ENCODE data around the gene PTDSS2.
"Not testable (repeated sequence)": the region's sequence is repeated elsewhere in the genome, so short reads cannot be mapped to it uniquely, and the experiment has no call there.

The PTDSS2 gene

DNA sequence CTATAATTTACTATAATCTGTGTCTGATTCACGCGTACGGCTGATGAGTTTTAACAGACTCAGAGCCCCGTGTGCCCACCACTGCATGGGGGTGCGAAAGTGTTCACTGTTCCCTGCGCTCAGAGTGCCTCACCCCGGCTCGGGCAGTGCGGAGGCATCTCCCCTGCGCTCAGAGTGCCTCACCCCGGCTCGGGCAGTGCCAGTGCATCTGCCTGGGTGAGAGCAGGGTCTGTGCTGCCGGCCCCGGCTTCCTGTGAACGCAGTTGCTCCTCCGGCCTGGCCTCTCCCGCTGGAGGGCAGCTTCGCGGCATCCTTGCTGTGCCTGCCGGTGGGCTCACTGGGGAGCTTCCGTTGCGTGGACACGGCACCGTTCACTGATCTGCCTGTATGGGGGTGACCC is 14.2 kb downstream of the PTDSS2 start:
- DNase-seq (ENCODE audit: low read depth in 1 of 2, low spot score in 1 of 2): no peak

GRCh38 chr11:465896-466530 is 15.9 kb downstream of the PTDSS2 start:
- DNase-seq (ENCODE audit: low read depth in 1 of 2, low spot score in 1 of 2): no peak

DNA sequence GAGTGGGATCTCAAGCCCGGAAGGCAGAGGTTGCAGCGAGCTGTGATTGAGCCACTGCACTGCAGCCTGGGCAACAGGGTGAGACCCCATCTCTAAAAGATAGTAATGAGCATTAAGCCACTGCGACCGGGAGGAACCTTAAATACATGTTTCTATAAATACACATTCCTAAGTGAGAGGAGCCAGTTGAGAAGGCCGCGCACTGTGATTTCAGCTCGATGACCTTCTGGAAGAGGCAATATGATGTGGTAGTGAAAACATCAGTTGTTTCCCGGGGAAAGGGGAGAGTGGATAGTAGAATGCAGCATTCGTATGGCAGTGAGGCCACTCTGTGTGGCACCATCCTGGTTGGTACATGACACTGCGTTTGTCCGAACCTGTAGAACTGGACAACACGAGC is 18.0 kb downstream of the PTDSS2 start:
- no peak for DNase-seq (ENCODE audit: low read depth in 1 of 2, low spot score in 1 of 2)

DNA sequence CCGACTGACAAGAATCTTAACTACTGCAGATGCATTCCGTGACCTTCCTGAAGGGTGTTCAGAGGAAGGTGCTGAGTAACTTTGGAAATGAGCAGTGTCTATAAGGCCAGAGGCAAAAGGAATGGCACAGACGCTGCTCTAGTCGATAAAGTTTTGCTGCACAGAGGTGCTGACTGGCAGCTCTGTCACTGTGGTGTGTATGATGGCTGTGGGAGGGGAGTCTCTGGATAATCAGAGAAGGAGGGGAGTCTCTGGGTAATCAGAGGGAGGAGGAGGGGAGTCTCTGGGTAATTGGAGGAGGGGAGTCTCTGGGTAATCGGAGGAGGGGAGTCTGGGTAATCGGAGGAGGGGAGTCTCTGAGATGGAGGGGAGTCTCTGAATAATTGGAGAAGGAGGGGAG is 18.4 kb downstream of the PTDSS2 start:
- no peak for DNase-seq (ENCODE audit: low read depth in 1 of 2, low spot score in 1 of 2)

- DNase-seq (ENCODE audit: low read depth in 1 of 2, low spot score in 1 of 2): not testable (repeated sequence)
These were observed 19.1 kb downstream of the PTDSS2 start for GRCh38 chr11:469026-469683.

DNA sequence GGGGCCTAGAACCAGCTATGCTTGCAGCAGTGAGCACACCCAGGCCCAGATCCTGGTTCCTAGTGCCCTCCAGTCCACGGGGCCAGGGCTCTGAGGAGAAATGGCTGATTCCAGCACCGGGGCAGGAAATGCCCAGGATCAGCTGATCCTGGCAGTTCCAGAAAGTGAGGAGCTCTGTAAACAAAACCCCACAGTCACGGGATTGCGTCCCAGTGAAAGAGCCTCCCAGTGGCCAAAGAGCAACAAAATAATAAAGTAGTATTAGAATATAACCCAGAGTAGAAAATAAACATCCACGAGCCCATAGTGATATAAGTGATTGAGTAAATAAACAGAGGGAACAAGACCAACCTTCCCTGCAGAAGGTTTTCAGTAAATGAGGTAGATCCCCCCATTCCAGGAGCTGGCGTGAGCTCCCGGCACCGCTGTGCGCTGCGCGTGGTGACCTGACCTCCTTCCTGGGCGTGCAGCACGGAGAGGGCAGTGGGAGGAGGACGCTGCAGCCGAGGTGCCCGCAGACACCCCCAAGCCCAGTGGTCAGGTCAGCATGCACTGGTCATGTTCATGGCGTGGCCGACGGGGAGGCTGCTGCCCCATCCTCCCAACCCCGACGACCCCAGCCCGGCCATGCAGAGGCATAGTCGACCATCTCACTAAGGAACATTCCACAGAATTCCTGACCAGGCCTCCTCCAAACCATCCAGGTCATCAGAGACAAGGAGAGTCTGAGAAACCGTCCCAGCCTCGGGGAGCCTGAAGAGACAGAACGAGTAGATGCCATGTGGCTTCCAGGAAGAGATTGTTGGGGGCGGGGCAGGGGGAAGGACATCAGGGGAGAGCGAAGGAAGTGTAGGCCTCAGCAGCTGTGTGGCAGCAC is 19.8 kb downstream of the PTDSS2 start:
- DNase-seq (ENCODE audit: low read depth in 1 of 2, low spot score in 1 of 2): no peak

GRCh38 chr11:471468-472145 is 21.5 kb downstream of the PTDSS2 start:
- no peak for DNase-seq (ENCODE audit: low read depth in 1 of 2, low spot score in 1 of 2)

DNA sequence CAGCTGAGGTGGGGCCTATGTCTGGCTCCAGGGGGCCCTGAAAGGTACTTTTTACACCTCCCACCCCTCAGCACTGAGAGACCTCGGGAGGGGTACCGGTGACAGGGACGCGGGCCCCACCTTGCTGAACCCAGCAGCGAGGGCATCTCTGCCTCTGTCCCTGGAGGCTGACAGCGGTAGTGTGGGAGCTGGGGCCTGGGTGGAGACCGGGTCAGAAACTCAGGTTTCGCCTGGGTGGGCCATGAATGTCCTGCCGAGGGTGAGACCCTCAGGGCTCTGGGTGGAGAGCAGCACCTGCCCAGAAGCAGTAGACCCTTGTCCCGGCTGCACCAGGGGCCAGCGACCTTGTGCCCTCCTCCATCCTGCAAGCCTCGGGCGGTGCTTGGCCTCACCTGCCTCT is 22.2 kb downstream of the PTDSS2 start:
- DNase-seq (ENCODE audit: low read depth in 1 of 2, low spot score in 1 of 2): no peak

DNA sequence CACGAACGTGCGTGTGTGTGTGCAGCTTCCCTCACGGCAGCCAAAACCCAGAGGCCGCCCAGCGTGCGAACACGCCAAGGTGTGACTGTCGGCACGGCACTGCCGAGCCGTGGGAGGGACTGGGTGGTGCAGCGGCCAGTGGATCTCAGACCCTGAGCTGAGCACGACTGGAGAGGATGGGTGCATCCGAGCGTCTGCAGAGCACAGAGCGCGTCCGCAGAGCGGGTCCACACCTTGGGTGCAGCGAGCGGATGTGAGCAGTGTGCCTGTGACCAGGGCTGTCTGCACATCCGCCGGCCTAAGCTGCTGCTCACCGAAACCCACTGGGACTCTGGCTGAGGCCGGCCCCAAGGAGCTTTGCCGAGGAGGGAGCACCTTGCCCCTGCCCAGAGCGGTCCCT is 22.7 kb downstream of the PTDSS2 start:
- DNase-seq (ENCODE audit: low read depth in 1 of 2, low spot score in 1 of 2): no peak

- DNase-seq (ENCODE audit: low read depth in 1 of 2, low spot score in 1 of 2): no peak
These were observed 23.3 kb downstream of the PTDSS2 start for GRCh38 chr11:473415-473814.

- no peak for DNase-seq (ENCODE audit: low read depth in 1 of 2, low spot score in 1 of 2)
These were observed 24.1 kb downstream of the PTDSS2 start for GRCh38 chr11:473962-474785.

DNA sequence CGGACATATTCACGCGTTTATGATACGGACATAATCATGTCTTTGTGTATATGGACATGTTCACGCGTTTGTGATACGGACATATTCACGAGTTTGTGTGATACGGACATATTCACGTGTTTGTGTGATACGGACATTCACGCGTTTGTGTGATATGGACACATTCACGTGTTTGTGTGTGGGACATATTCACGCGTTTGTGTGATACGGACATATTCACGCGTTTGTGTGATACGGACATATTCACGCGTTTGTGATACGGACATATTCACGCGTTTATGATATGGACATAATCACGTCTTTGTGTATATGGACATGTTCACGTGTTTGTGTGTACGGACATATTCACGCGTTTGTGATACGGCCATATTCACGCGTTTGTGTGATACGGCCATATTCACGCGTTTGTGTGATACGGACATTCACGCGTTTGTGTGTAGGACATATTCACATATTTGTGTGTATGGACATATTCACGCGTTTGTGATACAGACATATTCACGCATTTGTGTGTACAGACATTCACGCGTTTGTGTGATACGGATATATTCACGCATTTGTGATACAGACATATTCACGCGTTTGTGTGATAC is 24.9 kb downstream of the PTDSS2 start:
- no peak for DNase-seq (ENCODE audit: low read depth in 1 of 2, low spot score in 1 of 2)

DNA sequence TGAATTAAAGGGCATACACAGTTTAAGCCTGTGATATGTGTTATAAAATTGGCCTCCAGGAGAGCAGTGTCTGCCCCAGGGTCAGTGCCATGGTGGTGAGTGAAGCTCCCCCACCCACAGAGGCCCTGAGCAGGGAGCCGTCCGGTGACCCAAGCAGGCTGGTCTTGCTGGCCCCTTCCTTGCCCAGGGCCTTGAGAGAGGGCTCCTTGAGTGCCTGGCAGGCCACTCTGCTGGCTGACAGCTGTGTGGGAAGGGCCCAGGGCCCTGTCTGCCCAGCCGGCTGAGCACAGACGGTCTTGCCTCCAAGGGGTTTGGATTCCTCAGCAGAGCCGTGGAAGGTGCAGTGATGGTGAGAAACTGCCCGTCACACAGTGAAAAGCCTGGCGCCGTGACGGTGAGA is 25.9 kb downstream of the PTDSS2 start:
- no peak for DNase-seq (ENCODE audit: low read depth in 1 of 2, low spot score in 1 of 2)

GRCh38 chr11:476416-476815 is 26.3 kb downstream of the PTDSS2 start:
- no peak for DNase-seq (ENCODE audit: low read depth in 1 of 2, low spot score in 1 of 2)

DNA sequence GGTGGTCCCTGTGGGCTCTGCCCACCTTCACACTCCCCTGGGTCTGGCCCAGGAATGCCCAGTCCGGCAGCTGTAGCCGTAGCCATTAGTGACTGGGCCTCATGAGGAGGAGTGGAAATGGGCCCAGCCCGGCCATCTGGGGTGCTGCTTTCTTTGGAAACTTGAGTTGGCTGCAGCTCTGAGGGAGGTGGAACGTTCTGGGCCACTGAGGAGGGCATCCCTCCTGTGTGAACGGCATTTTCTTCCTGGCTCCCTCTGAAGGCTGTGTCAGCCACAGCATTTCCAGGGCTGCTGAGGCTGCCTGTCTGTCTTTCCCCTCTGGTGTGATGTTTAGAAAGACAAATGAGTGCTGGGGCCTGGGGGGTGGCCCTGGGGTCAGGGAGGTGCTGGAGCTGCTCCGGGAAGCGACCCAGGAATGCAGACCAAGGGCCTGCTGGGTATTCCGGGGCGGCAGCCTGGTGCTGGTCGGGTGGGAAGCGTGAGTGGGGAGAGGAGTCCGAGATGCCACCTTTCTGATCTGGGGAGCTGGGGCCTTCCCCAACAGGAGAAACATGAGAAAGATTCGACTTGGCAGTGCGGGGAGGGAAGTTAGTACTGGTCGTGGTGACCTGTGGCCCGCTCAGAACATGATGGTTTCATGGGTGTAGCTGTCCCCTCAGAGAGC is 27.1 kb downstream of the PTDSS2 start:
- no peak for DNase-seq (ENCODE audit: low read depth in 1 of 2, low spot score in 1 of 2)

DNA sequence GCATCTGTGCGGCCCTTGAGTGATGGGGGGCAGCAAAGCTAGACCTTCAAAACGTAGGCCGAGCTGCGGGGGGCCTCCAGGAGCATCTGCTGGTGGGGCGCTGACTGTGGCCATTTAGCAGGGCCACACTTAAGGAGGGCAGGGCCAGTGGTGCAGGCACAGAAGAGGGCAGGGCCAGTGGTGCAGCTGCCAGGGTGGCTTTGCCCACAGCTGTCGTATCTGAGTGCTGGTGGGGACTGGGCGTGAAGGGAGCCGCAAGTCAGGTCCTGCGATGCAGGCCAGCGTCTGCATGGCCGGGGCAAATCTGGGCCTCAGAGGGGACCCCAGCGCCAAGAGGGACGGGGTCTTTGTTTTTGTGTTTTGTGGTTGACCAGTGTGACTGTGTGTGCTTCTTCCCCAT is 29.2 kb downstream of the PTDSS2 start:
- no peak for DNase-seq (ENCODE audit: low read depth in 1 of 2, low spot score in 1 of 2)

- no peak for DNase-seq (ENCODE audit: low read depth in 1 of 2, low spot score in 1 of 2)
These were observed 34.5 kb downstream of the PTDSS2 start for GRCh38 chr11:484616-485015.

DNA sequence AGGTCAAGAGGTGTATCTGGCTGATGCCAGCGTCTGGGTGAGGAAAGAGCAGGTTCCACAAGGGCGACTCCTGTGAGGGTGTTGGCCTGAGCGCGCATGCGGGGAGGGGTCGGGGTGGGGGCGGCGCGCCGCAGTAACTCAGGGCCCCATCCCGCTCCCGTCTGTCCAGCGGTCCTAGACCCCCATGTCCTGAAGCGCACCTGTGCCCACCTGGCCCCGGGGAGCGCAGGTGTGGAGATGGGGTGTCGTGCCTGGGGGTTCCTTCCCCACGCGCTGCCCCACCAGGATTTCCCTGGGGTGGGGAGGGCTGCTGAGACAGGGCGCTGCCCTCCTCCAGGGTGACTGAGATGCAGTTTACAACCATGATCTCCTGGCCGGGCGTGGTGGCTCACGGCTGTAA is 36.1 kb downstream of the PTDSS2 start:
- no peak for DNase-seq (ENCODE audit: low read depth in 1 of 2, low spot score in 1 of 2)

- DNase-seq (ENCODE audit: low read depth in 1 of 2, low spot score in 1 of 2): no peak
These were observed 37.5 kb downstream of the PTDSS2 start for GRCh38 chr11:487571-488021.

DNA sequence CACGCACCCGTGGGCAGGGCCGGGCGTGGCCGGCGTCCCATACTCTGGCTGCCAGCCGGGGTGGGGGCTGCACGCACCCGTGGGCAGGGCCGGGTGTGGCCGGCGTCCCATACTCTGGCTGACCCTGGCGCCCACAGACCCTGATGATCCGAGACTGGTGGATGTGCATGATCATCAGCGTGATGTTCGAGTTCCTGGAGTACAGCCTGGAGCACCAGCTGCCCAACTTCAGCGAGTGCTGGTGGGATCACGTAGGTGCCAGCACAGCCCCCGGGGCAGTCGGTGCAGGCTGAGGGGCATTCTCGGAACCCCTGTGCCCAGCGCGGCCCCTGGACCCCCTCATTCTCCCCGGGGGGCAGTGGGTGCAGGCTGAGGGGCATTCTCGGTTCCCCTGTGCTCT is 38.0 kb downstream of the PTDSS2 start:
- no peak for DNase-seq (ENCODE audit: low read depth in 1 of 2, low spot score in 1 of 2)

All from activated CD4-positive, alpha-beta T cell treated with anti-CD3 and anti-CD28 coated beads, Interleukin-2, amount 50 U/mL, for 24 hours (primary cell).